ENCODE results near the gene OR7G2.
A peak's percentile ranks its signal among the peaks of the same experiment; 100 is the strongest.

OR7G2 gene

DNA sequence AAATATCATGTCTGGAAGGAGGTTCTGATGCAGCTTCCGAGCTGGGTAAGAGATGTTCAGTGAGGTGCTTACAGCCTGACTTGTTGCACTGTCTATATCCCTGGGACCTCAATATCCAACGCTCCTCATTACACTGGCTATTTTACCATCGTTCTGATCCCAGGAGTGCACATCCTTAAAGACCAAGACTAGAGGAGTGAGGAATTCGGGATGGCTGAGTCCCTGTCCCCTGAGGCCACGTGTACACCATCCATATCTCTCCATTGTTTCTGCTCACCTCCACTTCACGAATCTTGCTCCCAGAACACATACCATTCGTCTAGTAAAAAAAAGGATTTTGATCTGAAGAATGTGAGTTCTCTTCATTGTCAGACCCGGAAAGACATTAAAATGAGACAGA lies at the start of gene OR7G2:
OR7G2 (minus strand) TSS at position 101 of the 400 bp plus-strand sequence. CDS start 4,232 bp downstream, outside the sequence.
- no peak for DNase-seq

DNA sequence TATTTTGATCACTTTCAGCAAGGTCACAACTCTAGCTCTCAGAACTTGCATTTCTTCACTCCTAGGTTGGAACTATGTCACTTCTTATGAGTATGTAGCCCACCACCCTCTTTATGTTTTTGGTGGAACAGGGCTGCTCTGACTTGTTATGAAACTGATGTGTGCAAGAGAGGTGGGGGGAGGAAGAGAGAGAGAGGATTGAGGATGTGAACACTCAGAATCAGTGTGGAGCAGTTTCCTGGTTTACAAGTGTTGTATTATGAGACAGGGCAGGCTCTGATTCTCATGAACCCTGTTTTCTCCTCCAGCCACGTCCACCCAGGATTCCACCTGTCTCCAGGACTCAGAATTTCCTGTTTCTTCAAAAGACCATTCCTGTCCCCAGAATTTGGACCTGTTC lies 49.0 kb upstream of the OR7G2 start:
- DNase-seq, result no peak

DNA sequence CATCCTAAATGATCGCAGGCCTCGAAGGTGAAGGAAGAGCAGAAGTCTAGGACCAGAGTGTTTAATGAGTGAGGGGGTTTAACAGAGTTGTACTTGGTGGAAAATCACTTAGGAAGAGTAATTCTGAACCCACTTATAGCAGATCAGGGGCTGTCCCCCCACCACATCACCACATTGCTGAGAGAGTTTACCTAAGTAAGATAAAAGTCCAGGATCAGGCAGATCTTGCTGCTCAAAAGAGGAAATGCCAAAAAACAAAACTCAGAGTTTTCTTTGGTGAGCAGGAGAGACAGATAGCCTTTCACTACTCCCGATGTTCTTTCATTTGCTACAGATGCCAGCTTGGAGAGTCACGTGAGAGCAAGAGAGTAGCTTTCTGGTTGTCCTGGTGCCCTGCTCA lies 48.3 kb upstream of the OR7G2 start:
- no peak for DNase-seq

DNA sequence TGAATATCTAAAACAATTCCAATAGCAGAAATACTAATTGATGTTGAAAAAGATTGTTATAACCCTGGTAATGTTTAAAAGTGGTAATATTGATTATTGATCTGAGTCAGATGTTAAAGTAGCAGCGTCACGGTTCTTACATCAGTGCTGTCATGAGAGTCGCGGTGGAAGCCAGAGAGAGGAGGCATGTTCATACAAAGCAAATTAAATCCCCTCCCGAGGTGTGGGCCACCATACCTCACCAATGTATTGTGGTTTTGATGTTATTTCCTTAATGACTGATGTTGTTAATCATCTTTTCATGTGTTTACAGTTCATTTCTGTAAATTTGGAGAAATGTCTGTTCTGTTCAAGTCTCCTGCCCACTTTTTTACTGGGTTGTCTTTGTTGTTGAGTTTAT lies 44.1 kb upstream of the OR7G2 start:
- DNase-seq, result no peak

DNA sequence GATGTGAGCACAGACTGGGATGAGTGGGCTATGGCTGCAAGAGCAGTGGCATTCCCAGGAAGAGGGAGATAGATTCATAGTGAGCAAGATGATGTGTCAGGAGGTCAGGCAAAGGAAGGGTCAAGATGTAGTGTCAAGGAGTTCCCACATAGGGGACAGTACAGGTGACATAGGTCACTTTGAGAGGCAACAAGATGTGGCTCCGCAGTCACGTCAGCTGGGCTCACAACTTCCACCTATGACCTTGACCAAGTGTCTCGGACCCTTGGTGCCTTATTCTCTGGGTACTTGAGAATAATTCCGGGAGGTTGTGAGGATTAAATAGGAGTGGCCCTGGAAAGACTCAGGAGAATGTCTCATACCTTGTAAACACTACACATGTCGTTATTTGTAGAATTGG lies 43.4 kb upstream of the OR7G2 start:
- no peak for DNase-seq

DNA sequence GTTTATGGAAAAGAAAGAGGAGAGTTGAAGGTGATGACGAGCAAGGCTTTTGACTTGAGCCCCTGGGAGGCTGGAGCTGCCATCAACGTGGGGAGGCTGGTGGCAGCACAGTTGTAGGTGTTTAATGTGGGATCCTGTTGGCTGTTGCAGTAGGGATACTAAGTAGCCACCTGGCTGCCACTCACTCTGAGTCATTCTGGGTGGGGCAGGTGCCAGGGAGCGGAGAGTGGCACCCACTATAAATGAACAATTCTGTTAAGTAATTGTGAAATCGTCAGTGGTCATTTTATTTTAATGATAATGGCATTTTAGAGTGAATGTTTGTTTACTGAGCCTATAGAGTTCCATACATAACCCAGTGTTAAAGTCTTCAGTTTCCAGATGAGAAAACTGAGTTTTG lies 42.7 kb upstream of the OR7G2 start:
- DNase-seq, result no peak

DNA sequence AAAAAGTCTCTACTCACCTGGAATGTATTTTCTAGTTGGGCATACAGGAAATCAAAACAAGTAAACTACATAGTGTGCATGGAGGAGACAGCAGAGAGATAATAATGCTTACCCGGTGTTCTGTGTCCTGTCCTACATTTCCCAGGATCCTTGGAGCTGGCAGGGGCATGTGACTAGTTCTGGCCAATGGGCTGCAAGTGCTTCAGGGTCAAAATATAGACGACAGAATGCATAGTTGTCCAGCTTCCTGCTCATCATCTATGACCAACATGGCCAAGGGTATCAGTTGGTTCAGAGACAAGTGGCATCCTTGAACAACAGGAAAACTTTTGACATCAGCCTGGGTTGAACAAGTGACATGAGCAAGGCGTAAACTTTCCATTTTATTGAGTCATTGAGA lies 41.4 kb upstream of the OR7G2 start:
- no peak for DNase-seq

DNA sequence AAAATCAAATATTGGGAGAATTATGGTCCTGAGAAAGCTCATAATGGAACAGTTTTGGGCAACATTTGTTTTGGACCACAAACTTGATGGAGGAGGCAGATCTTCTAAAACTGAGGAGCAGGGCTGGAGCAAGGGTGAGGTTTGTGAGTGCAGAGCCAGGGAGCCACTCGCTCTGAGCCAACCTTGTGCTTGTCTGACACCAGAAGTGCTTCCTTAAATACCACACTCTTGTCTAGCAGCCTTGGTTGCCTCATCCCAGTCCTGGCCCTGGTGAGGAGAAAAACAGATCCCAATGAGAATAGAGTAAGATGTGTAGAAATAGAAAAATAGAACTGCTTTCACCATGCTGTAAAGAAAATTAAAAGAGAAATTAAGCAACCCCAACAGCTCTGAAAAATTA lies 39.6 kb upstream of the OR7G2 start:
- no peak for DNase-seq

DNA sequence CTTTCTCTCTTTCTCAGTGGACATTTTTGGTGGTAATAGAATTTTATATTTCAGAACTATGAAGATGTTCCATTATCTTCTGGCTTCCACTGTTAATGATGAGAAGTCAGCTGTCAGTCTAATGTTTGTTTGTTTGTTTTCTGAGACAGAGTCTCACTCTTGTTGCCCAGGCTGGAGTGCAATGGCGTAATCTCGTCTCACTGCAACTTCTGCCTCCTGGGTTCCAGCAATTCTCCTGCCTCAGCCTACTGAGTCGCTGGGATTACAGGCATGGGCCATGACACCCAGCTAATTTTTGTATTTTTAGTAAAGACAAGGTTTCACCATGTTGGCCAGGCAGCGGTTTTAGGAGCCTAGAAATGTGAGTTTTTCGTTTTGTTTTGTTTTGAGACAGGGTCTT lies 37.6 kb upstream of the OR7G2 start:
- DNase-seq, result no peak

DNA sequence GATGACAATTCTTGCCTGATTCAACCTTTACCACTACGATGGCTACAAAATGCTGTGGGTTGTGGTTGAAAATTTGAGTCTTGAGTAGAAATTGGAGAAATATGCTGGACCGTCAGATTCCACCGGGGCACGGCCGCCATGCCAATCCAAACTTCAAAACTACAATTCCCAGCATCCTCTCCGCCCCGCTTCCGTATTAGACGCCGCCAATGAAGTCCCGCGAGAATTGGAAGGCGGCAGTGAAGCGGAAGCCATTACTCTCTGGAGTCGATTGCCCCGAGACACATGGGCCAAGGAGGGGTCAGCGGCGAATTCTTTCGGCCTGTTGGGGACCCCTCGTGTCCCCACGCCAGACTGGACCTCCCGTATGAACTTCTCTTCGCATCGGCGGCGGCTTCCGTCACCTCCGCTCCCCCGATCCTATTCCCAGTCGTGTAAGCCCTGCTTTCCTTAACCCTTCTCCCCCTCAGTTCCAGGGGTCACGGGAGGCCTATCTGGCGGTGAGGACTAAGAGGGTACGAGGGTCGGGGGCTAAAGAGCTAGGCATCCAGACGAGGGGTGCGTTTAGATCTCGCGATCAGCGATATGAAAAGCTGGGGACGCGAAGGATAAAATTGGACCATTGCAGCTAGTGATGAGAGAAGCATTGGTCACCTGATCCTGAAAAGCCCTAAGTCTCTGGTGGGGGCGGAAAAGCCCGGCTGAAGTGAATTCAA lies 33.0 kb upstream of the OR7G2 start, which contains the start of gene ZNF317:
ZNF317 (plus strand) TSS at position 239 of the 716 bp plus-strand sequence. CDS start 15,620 bp downstream, outside the sequence.
- peak; percentile 93 for DNase-seq

DNA sequence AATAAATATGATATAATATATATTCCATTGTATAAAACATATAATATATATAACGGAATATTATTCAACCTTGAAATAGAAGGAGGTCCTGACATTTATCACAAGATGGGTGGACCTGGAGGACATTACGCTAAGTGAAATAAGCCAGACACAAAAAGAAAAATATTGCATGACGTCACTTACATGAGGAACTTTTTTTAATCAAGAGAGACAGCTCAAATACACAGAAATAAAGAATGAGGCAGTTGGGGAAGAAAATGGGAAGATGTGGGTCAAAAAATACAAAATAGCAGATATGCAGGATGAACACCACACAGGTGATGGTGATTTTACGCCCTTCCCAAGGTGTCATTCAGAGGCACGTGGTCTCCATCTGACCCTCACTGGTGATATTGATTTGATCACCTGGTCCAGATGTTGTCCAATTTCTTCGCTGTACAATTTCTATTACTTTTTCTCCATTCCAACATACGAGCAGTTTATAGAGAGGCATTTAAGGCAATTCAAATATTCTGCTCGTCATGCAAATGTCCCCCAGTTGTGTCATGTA lies 32.4 kb upstream of the OR7G2 start:
- no peak for DNase-seq

DNA sequence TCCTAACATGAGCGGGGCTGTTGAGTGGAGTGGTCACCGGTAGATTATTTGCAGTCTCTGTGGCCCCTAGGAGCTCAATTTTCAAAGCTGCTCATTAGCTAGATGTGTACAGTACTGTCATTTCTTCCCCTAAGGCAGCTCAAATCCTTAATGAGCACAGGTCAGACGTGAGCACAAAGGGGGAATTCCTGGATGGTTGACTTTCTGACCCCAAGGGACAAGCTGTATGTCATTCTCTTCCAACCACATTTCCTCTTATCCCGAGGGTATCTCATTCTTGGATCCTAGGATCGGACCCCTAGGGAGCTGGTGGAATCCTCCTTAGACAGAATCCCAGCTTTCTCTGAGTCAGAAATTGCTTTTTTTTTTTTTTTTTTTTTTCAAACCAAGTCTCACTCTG lies 25.1 kb upstream of the OR7G2 start:
- DNase-seq, result no peak

DNA sequence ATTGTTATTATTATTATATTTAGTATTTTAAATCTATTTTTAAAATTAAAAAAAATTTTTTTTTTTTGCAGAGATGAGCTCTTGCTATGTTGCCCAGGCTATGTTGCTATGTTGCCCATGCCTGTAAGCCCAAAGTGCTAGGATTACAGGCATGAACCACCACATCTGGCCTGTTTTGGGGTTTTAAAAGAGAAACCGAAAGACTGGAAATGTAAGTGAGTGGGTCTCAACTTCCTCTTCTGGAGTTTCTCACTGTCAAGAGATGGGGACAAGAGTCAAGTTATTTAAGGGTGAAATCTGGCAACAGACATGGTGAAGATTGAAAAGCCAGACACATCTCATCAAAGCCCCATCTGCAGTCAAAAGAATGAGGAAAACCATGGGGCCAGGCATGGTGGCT lies 23.7 kb upstream of the OR7G2 start:
- DNase-seq, result no peak

DNA sequence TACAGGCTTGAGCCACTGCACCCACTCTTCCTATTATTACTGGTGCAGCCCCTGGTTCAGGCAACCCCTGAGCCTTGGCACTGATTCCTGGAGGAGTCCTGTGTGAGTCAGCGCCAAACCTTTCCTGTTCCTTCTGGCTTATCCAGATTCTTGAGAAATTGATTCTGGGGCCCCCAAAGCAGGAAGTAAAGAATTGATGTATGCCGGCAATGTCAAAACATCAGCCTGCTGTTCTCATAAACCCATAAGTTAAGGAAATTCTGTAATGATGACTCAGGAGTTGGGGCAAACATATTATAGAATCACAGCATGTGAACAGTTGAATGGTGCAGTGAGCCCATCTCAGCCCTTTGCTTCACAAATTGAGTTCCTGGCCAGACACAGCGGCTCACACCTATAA lies 20.9 kb upstream of the OR7G2 start:
- no peak for DNase-seq

DNA sequence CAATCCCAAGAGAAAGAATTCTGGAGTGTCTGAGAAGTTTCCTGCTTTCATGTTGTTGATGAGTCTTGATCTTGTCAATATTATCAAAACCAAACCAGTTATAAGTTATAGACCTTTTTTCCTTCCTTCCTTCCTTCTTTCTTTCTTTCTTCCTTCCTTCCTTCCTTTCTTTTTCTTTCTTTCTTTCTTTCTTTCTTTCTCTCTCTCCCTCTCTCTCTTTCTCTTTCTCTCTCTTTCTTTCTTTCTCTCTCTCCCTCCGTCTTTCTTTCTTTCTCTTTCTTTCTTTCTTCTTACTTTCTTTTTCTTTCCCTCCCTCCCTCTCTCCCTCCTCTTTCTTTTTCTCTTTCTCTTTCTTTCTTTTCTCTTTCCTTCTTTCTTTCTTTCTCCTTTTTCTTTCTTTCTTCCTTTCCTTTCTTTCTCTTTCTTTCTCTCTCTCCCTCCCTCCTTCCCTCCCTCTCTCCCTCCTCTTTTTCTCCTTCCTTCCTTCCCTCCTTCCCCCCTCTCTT lies 19.7 kb upstream of the OR7G2 start, which contains the start of gene OR7G3:
OR7G3 (minus strand) TSS at position 51 of the 506 bp plus-strand sequence; CDS start at position 51, 0 bp downstream.
- no peak for DNase-seq

DNA sequence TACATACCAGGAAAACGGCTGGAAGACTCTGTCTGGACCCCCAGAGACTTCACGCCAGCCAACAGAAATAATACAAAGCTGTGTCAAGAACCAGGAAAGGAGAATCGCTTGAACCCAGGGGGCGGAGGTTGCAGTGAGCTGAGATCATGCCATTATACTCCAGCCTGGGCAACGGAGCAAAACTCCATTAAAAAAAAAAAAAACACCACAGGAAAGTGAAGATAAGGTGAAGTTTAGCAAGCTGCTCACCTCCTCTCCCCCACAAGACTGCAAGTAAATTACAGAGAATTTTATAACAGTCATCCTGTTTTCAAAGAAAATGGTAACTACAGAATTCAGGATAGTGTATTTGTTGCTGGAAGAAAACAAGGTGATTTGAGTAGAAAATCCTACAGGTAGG lies 9.3 kb upstream of the OR7G2 start:
- no peak for DNase-seq

DNA sequence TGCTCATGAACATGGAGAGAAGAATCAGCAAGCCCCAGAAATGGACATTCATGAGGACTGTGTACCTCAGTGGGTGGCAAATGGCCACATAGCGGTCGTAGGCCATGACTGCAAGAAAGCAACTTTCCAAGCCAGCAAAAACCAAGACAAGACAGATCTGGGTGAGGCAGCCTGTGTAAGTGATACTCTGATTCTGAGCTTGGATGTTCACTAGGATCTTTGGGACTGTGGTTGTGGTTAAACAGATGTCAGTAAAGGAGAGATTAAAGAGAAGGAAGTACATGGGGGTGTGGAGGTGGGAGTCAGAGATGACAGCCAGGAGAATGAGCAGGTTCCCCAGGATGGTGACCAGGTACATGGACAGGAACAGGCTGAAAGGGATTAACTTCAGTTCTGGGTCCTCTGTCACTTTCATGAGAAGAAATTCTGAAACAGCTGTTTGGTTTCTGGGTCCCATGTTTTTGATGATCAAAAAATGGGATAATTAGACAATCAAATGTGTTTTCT lies 8.1 kb upstream of the OR7G2 start, which contains the start of gene OR7G1:
OR7G1 (minus strand) TSS at position 457 of the 507 bp plus-strand sequence; CDS start at position 457, 0 bp downstream.
- no peak for DNase-seq

DNA sequence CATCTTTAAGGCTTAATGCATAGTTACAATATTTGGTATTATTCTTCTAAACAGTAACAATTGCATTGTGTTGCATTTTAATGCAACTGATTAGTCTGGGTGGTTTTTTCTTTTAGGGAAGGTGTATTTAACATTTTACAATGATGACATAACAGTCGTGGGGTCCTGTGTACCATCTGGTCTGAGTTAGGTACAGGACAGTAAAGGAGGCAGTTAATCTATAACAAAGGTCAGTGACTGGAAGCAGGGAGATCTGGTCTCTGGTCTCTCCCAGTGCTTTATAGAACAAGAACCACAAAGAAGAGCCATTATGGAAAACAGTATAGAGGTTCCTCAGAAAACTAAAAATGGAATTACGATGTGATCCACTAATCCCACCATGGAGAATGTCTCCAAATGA lies 2.7 kb upstream of the OR7G2 start:
- no peak for DNase-seq

DNA sequence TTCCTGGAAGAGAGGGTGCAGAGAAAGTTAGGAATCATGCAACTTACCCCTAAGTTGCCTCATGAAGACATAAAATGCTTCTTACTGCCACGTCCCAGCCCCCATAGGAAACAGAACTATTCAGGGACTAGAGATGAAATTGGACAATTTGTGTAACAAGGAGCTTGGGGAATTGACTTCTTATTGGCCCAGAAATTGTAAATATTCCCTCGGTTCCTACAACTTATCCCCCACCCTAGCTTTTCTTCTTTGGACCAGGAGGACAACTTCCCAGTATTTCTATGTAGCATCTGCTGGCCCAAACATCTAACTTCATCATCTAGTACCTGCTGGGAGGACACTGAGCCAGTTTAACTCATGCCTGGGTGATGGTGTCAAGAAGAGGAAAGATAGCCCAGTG lies 20.5 kb downstream of the OR7G2 start, which contains the start of gene OR1M1:
OR1M1 (plus strand) TSS at position 301 of the 400 bp plus-strand sequence. CDS start 6,184 bp downstream, outside the sequence.
- no peak for DNase-seq

DNA sequence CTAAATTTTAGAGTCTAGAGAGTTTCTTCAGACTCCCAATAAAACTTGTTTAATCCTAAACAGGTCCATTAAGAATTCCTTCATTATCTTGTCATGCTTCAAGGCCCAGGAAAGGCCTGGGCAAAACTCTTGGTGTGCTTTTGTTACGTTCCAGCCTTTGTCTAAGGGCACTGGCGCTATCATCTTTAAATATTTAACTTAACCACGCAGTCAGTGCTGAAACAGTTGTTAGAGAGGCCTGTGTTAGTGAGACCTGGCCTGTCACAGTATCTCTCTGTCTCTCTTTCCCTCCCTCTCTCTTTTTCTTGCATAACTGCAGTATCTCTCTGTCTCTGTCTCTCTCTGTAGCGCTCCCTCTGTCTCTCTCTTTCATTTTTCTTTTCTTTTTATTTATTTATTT lies 28.6 kb downstream of the OR7G2 start:
- no peak for DNase-seq

DNA sequence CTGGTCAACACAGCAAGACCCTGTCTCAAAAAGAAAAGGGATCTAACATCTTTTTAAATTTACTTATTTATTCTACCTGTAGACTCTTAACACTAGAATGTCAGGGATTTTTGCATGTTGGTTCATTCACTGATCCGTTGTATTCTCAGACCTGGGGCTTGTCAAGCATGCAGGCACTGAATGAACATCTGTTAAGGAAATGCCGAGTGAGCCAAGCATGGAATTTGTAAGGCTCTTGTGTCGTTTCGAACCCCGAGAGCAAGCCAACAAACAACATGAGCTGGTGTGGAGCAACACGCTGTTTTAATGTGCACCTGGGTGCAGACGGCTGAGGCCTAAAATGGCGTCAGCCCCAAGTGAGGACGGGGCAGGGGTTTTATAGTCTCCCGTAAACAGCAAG lies 30.4 kb downstream of the OR7G2 start:
- no peak for DNase-seq

DNA sequence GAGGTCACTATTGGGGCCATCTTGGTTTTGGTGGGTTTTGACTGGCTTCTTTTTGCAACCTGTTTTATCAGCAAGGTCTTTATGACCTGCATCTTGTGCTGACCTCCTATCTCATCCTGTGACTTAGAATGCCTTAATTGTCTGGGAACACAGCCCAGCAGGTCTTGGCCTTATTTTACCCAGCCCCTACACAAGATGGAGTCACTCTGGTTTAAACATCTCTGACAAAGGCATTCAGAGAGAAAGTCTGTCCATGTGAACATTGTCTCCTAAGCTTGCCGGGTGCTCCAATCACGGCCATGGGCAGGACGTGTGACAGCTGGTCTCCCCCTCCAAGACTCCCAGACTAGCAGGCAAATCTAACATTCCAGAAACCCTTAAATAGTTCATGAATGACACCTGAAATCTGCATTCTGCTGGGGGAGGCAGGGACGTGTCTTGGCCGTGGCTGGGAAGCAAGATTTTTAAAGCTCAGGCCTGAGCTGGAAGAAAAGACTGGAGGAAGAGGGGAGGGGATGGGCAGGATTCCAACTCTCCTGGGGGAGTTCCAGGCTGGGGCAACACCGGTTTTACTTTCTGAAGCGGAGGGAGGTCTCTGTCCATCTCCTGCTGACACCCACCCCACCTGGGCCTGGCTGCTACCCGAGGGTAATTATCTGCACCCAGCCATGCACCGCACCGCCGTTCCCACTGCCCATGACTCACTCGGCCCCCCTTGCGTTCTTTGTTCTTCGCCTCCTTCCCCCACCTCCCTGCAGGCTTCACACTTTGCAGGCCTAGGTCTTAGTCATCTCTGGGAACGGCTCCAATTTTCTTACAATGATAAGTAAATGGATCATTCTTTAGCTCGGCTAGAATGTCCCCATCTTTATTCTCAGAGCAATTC lies 32.0 kb downstream of the OR7G2 start:
- no peak for DNase-seq

DNA sequence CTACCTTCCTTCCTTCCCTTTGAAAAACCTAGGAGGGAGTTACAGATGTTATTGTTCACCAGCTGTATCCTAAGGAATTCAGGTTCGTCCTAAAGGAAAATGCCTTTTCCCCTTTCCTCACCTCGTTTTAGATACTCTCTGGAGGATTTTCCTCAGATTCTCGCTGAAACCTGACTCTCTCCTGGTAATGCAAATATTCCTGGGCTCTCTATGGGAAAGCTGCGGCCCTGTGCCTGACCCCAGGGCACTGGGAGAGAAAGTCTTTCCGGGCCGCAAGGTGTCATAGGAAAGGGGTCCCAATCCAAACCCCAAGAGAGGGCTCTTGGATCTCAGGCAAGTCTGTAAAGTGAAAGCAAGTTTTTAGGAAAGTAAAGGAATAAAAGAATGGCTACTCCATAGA lies 33.5 kb downstream of the OR7G2 start:
- no peak for DNase-seq
